ENCODE results near the gene EIF2S3B. TPM values are rescaled to one million over a fixed set of nuclear protein-coding genes. Genes with fewer than 3 reads are reported as not detected.

Gene EIF2S3B
- total RNA-seq, 1 experiment from 2014 or later: 0.36 TPM

- DNase-seq (ENCODE audit: low read depth): no peak
Observed at GRCh38 chr12:10554228-10554755, 48.6 kb downstream of the EIF2S3B start.

GRCh38 chr12:10554756-10555481, 49.2 kb downstream of the EIF2S3B start:
- no peak for DNase-seq (ENCODE audit: low read depth)

GRCh38 chr12:10557329-10557728, 51.6 kb downstream of the EIF2S3B start:
- DNase-seq (ENCODE audit: low read depth): no peak

- DNase-seq (ENCODE audit: low read depth): no peak
Observed at GRCh38 chr12:10557766-10558165, 52.1 kb downstream of the EIF2S3B start.

Other genes with a start within 250 kb of the EIF2S3B start
- gene KLRD1, start 198.0 kb upstream of the EIF2S3B start, total RNA-seq (2014; rRNA removed; shearing (Covaris generic)): under 0.01 TPM in 1 of 2 replicates, not detected in the other
- not detected in 2 replicates for gene KLRK1, start 115.8 kb upstream of the EIF2S3B start, total RNA-seq (2014; rRNA removed; shearing (Covaris generic))
- 0.78 TPM in 1 of 2 replicates, not detected in the other for gene KLRC4, start 96.1 kb upstream of the EIF2S3B start, total RNA-seq (2014; rRNA removed; shearing (Covaris generic))
- gene KLRC3, start 85.3 kb upstream of the EIF2S3B start, total RNA-seq (2014; rRNA removed; shearing (Covaris generic)): 3.8 and 4.6 TPM in 2 replicates
- gene KLRC2, start 69.9 kb upstream of the EIF2S3B start, total RNA-seq (2014; rRNA removed; shearing (Covaris generic)): 10.5 and 17.4 TPM in 2 replicates
- gene KLRC1, start 52.5 kb upstream of the EIF2S3B start, total RNA-seq (2014; rRNA removed; shearing (Covaris generic)): not detected in 2 replicates
- gene MAGOHB, start 107.7 kb downstream of the EIF2S3B start, total RNA-seq (2014; rRNA removed; shearing (Covaris generic)): 53.4 and 69.1 TPM in 2 replicates
- 0.68 and 0.84 TPM in 2 replicates for gene STYK1, start 168.2 kb downstream of the EIF2S3B start, total RNA-seq (2014; rRNA removed; shearing (Covaris generic))
- gene YBX3, start 217.4 kb downstream of the EIF2S3B start, total RNA-seq (2014; rRNA removed; shearing (Covaris generic)): 36.4 and 44.9 TPM in 2 replicates